ENCODE data around the gene PGM2.

Gene PGM2

DNA sequence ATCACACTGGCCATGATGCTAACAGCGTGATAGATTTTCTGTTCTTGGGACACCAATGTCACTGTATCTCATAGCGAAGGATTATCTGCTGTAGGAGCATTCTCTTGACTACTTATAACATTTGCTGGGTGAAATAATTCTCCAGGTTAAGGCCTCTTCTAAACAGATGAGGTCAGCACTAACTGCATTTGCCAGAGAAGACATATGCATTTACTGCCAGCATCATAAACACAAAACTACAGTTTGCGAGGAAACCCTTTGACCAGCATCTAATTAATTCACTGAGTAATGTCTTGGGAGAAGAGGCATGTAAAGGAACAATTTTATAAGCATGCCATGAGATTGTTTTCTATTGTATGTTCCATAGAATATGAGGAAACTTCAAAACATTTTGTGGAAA, 78.3 kb downstream of the PGM2 start:
- DNase-seq = no peak

DNA sequence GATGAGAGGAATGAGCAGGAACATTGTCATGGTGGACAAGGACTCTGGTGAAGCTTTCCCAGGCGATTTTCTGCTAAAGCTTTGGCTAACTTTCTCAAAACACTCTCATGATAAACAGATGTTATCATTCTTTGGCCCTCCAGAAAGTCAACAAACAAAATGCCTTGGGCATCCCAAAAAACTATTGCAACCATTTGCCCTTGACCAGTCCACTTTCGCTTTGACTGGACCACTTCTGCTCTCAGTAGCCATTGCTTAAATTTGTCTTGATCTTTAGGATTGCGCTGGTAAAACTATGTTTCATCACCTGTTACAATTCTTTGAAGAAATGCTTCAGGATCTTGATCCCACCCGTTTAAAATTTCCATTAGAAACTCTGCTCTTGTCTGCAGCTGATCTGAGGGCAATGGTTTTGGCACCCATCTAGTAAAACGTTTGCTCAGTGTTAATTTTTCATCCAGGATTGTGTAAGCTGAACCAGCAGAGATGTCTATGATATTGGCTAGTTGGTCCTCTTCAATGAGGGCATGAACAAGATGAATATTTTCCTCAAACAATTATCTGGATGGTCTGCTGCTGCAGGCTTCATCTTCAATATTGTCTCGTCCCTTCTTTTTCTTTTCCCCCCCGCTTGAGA, 79.2 kb downstream of the PGM2 start:
- no peak for DNase-seq

DNA sequence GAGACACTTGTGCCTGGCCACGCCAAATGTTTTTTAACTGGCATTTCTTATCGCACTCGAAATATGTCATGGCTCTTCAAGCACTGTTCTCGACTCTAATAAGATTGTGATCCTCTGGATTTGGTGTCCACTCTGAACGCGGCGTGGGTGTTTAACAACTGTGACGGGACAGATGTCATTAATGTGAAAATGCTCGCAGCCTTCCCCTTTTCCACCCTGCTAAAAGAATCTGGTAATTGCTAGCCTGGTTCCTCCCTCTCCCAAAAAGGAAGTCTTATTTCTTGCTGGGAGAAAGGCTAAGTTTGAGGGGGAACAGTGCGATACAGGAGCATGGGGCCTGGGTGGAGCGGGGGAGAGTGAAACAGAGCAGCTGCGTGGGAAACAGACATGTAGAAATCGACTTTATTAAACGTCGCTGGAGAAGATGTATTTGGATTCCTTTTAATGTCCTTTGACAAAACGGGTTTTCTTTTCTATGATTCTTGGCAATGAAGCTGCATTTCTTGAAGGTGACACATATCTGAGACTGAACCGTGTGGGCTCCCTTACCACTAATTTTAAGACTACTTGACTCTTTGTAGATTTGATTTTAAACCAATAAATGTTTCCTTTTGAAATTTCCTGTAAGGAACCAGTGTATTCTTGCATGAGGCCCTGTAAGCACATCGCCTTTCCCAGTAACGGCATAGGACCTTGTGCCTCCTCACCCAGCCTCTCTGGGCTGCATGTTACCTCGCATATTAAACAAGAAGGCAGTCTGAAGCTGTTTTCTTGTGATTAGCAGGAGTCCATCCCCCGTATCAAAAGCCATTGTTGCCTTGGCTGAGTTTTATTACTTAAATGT, 82.2 kb downstream of the PGM2 start:
- DNase-seq = no peak

GRCh38 chr4:37909332-37910090, 83.0 kb downstream of the PGM2 start:
- no peak for DNase-seq

DNA sequence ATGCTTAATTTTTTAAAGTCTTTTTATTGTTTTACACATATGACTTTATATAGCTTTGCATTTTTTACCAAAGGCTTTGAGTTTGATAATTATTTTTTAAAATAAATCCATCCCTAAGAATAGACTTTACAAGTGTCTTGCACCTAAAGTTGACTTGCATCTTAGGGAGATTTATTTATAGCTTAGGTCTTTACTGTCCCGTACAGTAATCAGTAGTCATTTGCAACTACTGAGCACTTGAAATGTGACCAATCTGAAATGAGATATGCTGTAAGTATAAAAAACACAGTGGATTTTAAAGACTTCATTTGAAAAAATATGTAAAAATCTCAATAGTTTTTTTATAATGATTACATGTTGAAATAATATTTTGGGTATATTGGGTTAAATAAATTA, 83.6 kb downstream of the PGM2 start:
- no peak for DNase-seq

Data from CD4-positive, alpha-beta T cell treated with Interleukin-15 for 1 hour (primary cell).